Measurements from ENCODE around the gene CYB561A3.

CYB561A3 gene

GRCh38 chr11:61353131-61354067 lies 8.3 kb downstream of the CYB561A3 start:
- no peak for TF ChIP-seq CTCF (IDR thresholded peaks at IDR 0.05)

GRCh38 chr11:61352038-61352437 lies 9.6 kb downstream of the CYB561A3 start:
- TF ChIP-seq CTCF (IDR thresholded peaks at IDR 0.05) = no peak

- TF ChIP-seq CTCF (IDR thresholded peaks at IDR 0.05) = no peak
These were observed 10.9 kb downstream of the CYB561A3 start for GRCh38 chr11:61350803-61351202.

- TF ChIP-seq CTCF (IDR thresholded peaks at IDR 0.05) = no peak
These were observed 11.3 kb downstream of the CYB561A3 start for GRCh38 chr11:61350336-61350735.

- no peak for TF ChIP-seq CTCF (IDR thresholded peaks at IDR 0.05)
These were observed 11.8 kb downstream of the CYB561A3 start for GRCh38 chr11:61349916-61350315.

DNA sequence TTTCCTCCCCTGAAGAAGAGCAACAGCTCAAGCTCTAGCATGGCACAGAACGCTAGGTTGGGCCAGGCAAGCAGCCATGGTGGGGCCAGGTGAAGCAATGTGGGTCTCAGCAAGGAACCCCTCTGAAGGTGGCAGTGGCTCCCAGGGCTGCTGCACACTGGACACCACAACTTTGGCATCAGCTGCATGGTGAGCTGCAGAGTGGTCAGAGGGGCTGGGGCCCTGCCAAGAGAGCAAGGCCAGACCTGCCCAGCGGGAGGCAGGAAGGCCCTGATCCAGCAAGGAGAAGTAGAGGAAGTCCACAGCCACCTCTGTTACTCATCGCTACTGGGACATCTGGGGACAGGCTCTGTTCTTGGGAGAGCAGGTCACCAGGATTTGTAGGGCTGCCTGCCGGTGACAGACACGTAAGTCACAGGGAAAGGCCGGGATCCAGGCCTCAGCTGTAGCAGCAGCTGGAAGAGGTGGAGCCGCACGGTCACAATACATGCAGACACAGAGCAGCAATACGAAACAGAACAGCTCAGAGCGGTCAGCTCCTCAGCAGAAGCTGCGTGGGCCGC lies 12.4 kb downstream of the CYB561A3 start:
- TF ChIP-seq CTCF (IDR thresholded peaks at IDR 0.05) = no peak

DNA sequence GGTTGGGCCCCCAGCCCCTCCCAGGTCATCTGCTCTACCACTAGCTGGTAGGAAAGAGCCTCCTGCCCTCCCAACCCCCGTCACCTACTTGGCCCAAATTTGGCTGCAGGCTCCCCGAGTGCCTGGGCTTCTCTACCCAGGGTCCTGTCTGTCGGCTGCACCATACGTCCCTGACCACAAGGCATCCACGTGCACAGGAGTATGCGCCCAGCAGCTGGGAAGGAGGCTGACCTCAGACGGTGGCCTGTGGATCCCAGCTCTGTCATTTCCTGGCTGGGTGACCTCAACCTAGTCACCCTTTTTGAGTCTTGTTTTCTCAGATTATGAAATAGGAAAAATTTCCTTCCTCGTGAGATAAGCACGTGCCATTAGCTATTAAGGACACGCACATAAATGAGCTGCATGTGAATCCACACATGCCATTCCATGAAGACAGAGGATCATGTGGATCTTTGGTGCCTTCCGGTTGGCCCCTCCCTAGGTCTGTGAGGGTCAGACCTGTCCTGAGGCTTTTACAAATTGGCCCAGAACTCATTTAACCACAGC lies 13.7 kb downstream of the CYB561A3 start:
- TF ChIP-seq CTCF (IDR thresholded peaks at IDR 0.05) = no peak

All from LNCAP (cell line).